Tibial artery (tissue), 4 donors: Measurements from ENCODE around the gene CDADC1.

Experiments
- DNase-seq, 2 donors: peaks; one replicate each; pipeline ENCODE4 v3.0.0-alpha.2; 2019
- H3K27ac ChIP-seq, 2 donors: fragments of 200-600 bp; sonication (generic) in 1 of 2; 1 replicate in 1 of 2; 2 replicates in 1 of 2; pipeline ENCODE4 v1.5.1; 2018 to 2019; ENCODE audit warnings: mild to moderate bottlenecking in 1 of 2
- H3K27me3 ChIP-seq, 2 donors: fragments of 200-600 bp; sonication (generic) in 1 of 2; one replicate each; pipeline versions ENCODE4 v1.5.1 to v1.6.0; 2016 to 2019
- H3K36me3 ChIP-seq, 3 donors: fragments of 200-600 bp; sonication (generic) in 2 of 3; one replicate each; pipeline ENCODE4 v1.5.1; 2016 to 2019; ENCODE audit warnings: mild to moderate bottlenecking in 2 of 3
- H3K4me1 ChIP-seq, 4 donors: fragments of 200-600 bp; sonication (generic) in 2 of 4; 1 replicate in 3 of 4; 2 replicates in 1 of 4; pipeline ENCODE4 v1.5.1; 2016 to 2019
- H3K4me3 ChIP-seq, 2 donors: fragments of 200-600 bp; sonication (generic) in 1 of 2; 1 replicate in 1 of 2; 2 replicates in 1 of 2; pipeline ENCODE4 v1.5.1; 2018 to 2019; ENCODE audit warnings: mild to moderate bottlenecking in 2 of 2
- H3K9me3 ChIP-seq, 3 donors: fragments of 200-600 bp; sonication (generic) in 1 of 3; one replicate each; pipeline ENCODE4 v1.5.1; 2016 to 2019
- intact Hi-C: fragments of 100-400 bp; cut with DNase I; formaldehyde crosslinking; loops from one replicate; pipeline ENCODE4 v1.15.0; 2023; ENCODE audit warnings: low total_unique reads
- TF ChIP-seq, protein P1 (sequence below), 2 experiments: fragments of 200-600 bp in 1 of 2; fragments of 450-650 bp in 1 of 2; IDR thresholded peaks; one replicate each; pipeline ENCODE4 v1.5.1; 2017 to 2019; ENCODE audit warnings: antibody characterized with exemption in 2 of 2, mild to moderate bottlenecking in 1 of 2, moderate library complexity in 1 of 2

The CDADC1 gene

DNA sequence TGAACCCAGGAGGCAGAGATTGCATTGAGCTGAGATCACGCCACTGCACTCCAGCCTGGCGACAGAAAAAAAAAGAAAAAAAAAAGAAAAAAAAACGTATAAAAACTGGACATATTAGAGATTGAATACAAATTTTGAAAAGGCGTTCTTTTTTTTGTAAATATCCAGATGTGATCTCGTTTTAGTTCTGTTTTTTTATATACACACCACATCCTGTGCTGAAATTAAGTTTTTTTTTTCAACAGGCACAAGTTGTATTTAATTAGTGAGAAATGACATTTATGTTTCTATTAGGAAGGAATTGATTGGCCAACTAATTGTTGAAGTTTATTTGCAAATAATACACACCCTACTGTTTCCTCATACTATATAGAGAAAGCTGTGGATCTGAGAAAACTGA is 3.6 kb downstream of the CDADC1 start:
- Histone ChIP-seq H3K4me1 (peaks cover 0 to 20% (median 13%) of the 10 kb centered on the region in 4 donors), H3K27ac (no peak overlapping the region), H3K36me3 (peaks cover 16 to 20% (median 20%) of the 10 kb centered on the region in 3 donors), H3K27me3 (no peaks in the 10 kb centered on the region), H3K4me3 (no peak overlapping the region), H3K9me3 (no peaks in the 10 kb centered on the region)
- no peak for DNase-seq
- TF ChIP-seq, protein P1, sequence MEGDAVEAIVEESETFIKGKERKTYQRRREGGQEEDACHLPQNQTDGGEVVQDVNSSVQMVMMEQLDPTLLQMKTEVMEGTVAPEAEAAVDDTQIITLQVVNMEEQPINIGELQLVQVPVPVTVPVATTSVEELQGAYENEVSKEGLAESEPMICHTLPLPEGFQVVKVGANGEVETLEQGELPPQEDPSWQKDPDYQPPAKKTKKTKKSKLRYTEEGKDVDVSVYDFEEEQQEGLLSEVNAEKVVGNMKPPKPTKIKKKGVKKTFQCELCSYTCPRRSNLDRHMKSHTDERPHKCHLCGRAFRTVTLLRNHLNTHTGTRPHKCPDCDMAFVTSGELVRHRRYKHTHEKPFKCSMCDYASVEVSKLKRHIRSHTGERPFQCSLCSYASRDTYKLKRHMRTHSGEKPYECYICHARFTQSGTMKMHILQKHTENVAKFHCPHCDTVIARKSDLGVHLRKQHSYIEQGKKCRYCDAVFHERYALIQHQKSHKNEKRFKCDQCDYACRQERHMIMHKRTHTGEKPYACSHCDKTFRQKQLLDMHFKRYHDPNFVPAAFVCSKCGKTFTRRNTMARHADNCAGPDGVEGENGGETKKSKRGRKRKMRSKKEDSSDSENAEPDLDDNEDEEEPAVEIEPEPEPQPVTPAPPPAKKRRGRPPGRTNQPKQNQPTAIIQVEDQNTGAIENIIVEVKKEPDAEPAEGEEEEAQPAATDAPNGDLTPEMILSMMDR (IDR thresholded peaks at IDR 0.05) = no peak
- intact Hi-C loops = no loop called here

DNA sequence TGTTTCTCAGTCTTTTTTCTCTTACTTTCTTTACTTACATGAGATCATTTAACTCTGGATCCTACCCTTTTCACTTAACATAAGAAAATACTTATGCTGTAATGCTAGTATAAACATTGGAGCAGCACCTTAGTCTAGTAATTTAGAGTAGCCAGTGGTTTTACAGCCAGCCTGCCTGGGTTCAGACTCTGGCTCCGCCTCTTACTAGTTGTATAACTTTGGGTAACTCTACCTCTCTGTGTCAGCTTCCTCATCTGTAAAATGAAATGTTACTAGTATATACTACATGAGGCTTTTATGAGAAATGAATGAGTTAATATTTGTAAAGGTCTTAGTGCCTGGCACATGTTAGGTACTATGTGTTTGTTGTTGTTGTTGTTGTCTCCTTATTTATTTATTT is 5.6 kb downstream of the CDADC1 start:
- Histone ChIP-seq H3K9me3 (no peaks in the 10 kb centered on the region), H3K36me3 (peaks cover 23 to 33% (median 27%) of the 10 kb centered on the region in 3 donors), H3K27me3 (no peaks in the 10 kb centered on the region), H3K4me1 (peaks cover 0 to 16% (median 11%) of the 10 kb centered on the region in 4 donors), H3K27ac (no peak overlapping the region), H3K4me3 (no peak overlapping the region)
- no peak for DNase-seq
- intact Hi-C loops = no loop called here
- TF ChIP-seq, protein P1 (IDR thresholded peaks at IDR 0.05) = no peak

DNA sequence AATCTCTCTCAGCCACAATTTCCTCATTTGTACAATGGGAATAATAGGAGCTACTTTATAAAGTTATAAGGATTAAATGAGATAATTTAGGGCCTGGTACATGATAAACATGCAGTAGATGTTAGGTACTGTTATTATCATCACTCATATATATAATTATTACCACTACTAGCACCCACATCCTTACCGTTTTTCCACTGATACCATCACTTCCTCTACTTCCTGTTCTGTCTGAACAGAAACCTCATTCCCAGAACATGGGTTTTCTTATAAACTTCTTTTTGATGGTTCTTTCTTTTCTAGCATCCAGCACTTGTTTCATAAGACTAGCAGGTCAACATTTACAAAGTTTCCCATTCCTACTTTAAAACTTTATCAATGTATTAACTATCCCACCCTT is 6.3 kb downstream of the CDADC1 start:
- peaks cover 23 to 33% (median 27%) of the 10 kb centered on the region in 3 donors for H3K36me3 ChIP-seq
- intact Hi-C loops = no loop called here

DNA sequence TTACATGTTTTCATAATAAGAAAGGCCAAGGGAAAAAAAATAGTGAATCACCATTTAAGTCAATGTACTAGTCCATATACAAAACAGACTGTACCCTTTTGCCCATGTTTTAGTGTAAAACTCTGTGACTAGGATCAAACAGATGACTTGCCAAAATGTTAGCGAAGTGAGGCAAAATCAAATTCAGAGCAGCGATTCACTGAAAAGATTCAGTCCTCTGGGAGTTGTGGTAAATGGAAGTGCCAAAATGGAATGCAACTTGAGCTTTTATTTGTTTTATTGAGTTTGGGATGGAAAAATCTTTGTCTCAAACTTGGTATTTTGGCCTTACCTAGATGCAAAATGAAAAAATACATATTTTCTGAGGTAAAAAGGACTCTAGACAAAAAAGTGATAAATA is 9.1 kb downstream of the CDADC1 start:
- Histone ChIP-seq H3K27me3 (no peaks in the 10 kb centered on the region), H3K4me1 (peaks cover 0 to 5% (median 0%) of the 10 kb centered on the region in 4 donors), H3K27ac (no peak overlapping the region), H3K4me3 (no peak overlapping the region), H3K36me3 (peaks cover 41 to 56% (median 50%) of the 10 kb centered on the region in 3 donors), H3K9me3 (no peaks in the 10 kb centered on the region)
- TF ChIP-seq, protein P1 (IDR thresholded peaks at IDR 0.05) = no peak
- intact Hi-C loops = no loop called here
- DNase-seq = no peak

More for the DNA sequence above, 6.3 kb downstream of the CDADC1 start:
- H3K4me3 ChIP-seq = no peak overlapping the region
- peaks cover 0 to 12% (median 6%) of the 10 kb centered on the region in 4 donors for H3K4me1 ChIP-seq
- H3K27me3 ChIP-seq = no peaks in the 10 kb centered on the region
- TF ChIP-seq, protein P1 (IDR thresholded peaks at IDR 0.05) = no peak
- DNase-seq = no peak
- no peaks in the 10 kb centered on the region for H3K9me3 ChIP-seq
- no peak overlapping the region for H3K27ac ChIP-seq

DNA sequence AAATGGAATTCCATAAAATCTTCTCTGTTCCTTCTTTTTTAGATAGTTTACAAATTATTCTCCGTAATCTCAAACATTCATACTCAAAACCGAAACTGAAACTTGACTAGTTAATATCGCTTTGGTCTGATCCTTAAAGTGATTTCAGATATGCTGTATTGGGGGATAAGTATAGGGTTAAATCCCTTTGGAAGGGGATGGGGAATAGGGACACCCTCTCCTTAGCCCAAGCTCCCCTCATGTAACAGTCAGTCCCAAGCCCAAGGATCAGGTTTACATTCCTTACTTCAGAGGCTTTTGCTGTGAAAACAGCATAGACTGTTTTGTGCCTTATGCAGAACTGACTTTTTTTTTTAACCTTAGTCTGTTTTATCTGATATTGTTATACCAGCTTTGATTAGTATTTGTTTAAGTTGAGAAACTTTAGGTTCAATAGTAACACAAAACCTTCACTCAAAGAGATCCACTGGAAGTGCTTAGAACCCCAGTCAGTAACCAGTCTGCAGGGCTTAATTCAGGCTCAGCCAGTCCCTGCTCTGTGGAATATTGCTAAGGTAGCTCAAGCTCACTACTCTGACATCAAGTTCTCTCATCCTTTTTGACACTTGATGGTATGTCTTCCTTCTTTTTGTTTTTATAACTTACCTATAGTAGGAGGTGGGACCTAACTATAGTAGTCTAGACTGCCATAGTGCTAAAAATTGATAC is 10.5 kb downstream of the CDADC1 start:
- Histone ChIP-seq H3K27ac (no peak overlapping the region), H3K4me3 (no peak overlapping the region), H3K36me3 (peaks cover 44 to 65% (median 50%) of the 10 kb centered on the region in 3 donors), H3K27me3 (no peaks in the 10 kb centered on the region), H3K4me1 (no peaks in the 10 kb centered on the region), H3K9me3 (no peaks in the 10 kb centered on the region)
- TF ChIP-seq, protein P1 (IDR thresholded peaks at IDR 0.05) = no peak
- intact Hi-C loops = no loop called here
- DNase-seq = no peak
